AG04449 (cell line): ENCODE data around the gene NOL4L.

Experiments used
- CTCF ChIA-PET: fragments of 350-600 bp; formaldehyde crosslinking; extraction: SDS; loops from one replicate; lab custom pipeline; 2021; ENCODE audit warnings: antibody characterized with exemption; lab: Yijun Ruan, JAX
- POLR2A ChIA-PET: fragments of 400-600, 350-600 bp; formaldehyde crosslinking; extraction: SDS; loops from one replicate; lab custom pipeline; 2020; ENCODE audit warnings: antibody characterized with exemption, inconsistent platforms; lab: Yijun Ruan, JAX
- DNase-seq: peaks from one replicate; pipeline ENCODE4 v3.0.0-alpha.2; 2010; ENCODE audit warnings: low read depth, low spot score
- H3K4me3 ChIP-seq: 2 replicates; pipeline ENCODE4 v1.5.1; 2011; ENCODE audit warnings: low read depth, mild to moderate bottlenecking, control low read depth, low read length
- TF ChIP-seq, protein P1 (sequence below): IDR thresholded peaks from one replicate; pipeline ENCODE4 v1.5.1; 2011; ENCODE audit warnings: mild to moderate bottlenecking, moderate library complexity, low read length, control low read depth, inconsistent platforms; ENCODE audit not compliant: insufficient read depth; ENCODE audit errors: missing control alignments

The NOL4L gene

DNA sequence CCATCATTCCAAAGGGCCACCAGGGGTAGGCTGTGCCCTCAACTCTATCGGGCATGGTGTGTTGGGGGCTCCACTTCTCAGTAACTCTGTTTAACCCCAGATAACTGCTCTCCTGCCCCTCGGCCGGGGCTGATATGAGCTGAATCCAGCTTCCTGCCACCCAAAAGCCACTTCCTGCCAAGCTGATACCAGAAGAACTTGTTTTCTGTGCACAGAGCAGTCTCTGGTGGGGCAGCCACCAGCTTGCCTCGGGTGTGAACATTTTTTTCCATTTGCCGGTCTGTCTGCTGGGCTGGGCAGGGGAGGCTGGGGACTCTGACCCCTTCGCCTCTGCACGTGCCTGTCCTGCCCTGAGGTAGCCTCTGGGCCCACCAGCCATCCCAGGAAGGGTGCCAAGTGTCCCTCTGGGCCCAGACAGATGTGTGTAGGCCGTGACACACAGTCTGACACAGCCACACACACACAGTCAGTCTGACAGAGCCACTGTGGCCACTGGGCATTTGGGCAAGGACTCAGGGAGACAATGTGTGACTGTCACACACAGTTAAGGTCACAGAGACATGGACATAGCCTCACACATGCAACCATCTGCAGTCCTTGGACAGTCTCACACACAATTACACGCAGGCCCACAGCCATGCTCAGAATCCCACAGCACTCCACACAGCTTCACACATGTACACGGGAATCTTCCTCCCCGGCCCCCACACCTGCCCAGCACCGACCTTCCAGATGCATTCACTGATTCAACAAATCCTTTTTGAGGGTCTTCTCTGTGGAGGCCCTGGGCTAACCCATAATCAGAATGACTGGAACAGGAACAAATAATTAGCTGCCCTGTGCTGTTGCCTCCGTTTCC lies 45.1 kb downstream of the NOL4L start:
- H3K4me3 ChIP-seq = no peak overlapping the region
- TF ChIP-seq, protein P1, sequence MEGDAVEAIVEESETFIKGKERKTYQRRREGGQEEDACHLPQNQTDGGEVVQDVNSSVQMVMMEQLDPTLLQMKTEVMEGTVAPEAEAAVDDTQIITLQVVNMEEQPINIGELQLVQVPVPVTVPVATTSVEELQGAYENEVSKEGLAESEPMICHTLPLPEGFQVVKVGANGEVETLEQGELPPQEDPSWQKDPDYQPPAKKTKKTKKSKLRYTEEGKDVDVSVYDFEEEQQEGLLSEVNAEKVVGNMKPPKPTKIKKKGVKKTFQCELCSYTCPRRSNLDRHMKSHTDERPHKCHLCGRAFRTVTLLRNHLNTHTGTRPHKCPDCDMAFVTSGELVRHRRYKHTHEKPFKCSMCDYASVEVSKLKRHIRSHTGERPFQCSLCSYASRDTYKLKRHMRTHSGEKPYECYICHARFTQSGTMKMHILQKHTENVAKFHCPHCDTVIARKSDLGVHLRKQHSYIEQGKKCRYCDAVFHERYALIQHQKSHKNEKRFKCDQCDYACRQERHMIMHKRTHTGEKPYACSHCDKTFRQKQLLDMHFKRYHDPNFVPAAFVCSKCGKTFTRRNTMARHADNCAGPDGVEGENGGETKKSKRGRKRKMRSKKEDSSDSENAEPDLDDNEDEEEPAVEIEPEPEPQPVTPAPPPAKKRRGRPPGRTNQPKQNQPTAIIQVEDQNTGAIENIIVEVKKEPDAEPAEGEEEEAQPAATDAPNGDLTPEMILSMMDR = no peak
- ChIA-PET POLR2A (no interaction called here), CTCF (interaction anchor here (0.8 to 1.6 kb wide), 3 partner anchors 18 to 114 kb away, joined by 3 to 5 read pairs (median 4); no protein-coding TSS in a partner anchor)
- DNase-seq = no peak

DNA sequence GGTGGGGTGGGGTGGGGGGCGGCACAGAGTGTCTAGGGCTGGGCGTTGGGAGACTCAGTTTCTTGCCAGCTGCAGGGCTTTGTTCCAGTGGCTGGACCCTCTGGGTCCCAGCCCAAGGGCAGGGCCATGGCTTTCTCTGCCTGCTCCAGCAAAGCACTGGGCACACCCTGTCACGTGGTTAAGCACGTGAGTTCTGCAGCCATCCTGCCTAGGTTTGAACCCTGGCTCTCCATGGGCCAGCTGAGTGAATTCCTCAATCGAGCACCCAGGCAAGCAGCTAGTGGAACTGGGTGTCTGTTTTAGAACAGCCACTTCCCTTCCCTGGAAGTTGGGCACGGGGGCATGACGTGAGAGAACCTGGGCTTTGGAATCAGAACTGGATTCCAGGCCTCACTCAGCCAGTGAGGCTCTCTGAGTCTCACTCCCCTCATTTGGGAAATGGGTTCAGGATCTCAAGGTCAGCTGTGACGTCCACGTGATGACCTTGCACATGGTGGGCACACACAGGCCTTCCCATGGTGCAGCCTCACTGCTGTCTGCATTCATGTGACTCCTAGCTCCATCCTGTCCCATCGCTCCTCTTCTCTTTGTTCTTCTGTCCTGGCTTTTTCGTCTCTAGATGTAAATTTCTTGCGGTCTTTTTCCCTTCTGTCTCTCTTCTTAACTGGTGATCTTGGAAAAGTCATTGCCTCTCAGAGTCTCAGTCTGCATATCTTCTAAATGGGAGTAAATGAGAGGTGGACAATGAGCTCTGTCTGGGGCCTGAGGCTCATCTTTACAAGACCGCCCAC lies 45.9 kb downstream of the NOL4L start:
- CTCF ChIA-PET = interaction anchor here (0.8 to 1.6 kb wide), 3 partner anchors 17 to 115 kb away, joined by 3 to 5 read pairs (median 4); no protein-coding TSS in a partner anchor
- DNase-seq = no peak
- TF ChIP-seq, protein P1 = no peak
- POLR2A ChIA-PET = no interaction called here
- no peak overlapping the region for H3K4me3 ChIP-seq

DNA sequence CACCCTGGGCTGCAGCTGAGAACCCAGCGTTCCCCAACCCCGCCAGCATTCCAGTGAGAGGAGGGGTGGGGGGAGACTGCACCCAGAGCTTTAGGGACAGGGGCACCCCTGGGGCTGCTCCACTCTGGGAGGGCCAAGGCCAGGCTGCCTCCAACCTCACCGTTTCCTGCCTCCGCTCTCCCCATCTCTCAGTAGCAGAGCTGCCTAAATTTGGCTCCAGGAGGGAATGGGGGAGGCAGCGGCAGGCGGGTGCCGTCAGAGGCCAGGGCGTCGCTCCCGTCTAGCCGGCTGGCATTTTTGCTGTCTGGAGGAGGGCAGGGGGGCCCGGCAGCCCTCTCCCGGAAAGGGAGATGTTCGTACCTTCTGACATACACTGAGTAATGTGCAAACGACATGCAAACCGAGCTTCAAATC lies 46.6 kb downstream of the NOL4L start:
- TF ChIP-seq, protein P1 = no peak
- no peak overlapping the region for H3K4me3 ChIP-seq
- POLR2A ChIA-PET = no interaction called here
- CTCF ChIA-PET = interaction anchor here (2.4 kb wide), 1 partner anchor 16 kb away, joined by 6 read pairs; no protein-coding TSS in a partner anchor
- DNase-seq = no peak

DNA sequence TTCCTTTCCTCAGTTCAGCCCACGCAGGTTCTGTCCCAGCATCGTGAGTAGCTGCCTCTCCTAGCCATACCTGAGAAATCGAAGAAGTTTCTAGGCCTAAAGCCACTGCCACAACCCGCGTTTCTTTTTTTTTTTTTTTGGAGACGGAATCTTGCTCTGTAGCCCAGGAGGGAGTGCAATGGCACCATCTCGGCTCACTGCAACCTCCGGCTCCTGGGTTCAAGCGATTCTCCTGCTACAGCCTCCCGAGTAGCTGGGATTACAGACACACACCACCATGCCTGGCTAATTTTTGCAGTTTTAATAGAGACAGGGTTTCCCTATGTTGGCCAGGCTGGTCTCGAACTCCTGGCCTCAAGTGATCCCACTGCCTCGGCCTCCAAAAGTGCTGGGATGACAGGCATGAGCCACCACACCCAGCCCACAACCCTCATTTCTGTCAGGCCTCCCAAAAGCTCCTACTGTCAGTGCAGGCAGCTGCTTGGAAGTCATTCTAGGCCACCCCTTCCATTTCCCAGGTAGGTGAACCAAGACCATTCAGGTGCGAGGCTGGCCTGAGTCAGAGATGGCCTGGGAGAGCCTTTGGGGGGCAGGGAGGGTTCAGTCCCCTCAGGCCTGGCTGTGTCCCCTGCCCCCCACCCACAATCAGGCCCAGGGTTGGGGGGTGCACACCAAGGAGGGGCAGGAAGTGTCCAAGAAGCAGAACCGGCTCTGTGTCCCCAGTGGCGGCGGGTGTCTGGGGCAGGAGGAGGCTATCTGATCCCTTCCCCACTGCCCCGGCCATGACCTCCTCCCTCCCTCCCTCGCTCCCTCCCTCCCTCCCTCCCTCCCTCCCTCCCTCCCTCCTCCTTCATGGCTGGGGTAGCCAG lies 47.2 kb downstream of the NOL4L start:
- DNase-seq = no peak
- POLR2A ChIA-PET = no interaction called here
- H3K4me3 ChIP-seq = no peak overlapping the region
- TF ChIP-seq, protein P1 = no peak
- CTCF ChIA-PET = interaction anchor here (0.8 to 2.4 kb wide), 2 partner anchors 15 to 111 kb away, joined by 3 to 6 read pairs; no protein-coding TSS in a partner anchor

DNA sequence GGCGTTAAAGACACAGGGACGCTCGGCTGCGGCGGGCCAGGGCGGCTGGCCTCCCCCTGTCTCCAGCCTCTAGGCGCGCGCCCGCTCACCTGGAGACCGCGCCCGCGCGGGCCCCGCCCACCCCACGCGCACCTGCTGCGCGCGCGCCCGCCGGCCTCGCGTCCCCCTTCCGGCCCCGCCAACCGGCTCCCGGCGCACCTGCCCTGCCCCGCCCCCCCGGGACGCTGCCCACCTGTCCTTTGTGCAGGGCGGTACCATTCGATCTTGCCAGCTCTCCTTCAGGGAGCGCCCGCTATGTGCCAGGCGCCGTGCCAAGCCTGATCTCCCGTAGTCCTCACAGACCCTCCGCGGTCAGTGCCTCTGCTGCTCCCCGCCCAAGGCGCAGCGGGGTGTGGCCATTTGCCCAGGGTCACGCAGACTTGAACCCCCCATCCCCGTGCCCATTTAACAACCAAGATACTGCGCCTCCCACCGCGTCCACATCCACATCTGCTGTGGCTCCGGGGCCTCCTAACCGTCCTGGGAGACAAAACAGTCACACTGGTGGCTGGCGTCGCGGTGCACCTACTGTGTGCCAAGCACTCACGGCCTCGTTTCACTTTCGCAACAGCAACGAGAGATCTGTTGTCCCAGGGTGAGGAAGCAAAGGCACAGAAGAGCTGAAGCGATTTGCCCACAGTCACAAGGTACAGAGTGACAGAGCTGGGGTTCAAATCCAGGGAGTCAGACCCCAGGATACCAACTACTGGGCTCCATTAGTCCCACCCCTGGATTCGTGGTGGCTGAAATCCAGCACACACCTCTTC lies 48.1 kb downstream of the NOL4L start:
- POLR2A ChIA-PET = no interaction called here
- CTCF ChIA-PET = interaction anchor here (0.8 to 2.4 kb wide), 2 partner anchors 15 to 112 kb away, joined by 3 to 6 read pairs; no protein-coding TSS in a partner anchor
- H3K4me3 ChIP-seq = peak overlapping the region; percentile 23
- TF ChIP-seq, protein P1 = no peak
- DNase-seq = no peak
